Heart right ventricle (tissue), 16 donors: ENCODE data around the gene NDUFC1. TPM values are rescaled to one million over a fixed set of nuclear protein-coding genes. Genes with fewer than 3 reads are reported as not detected.

ENCODE experiments used
- ATAC-seq, 8 donors: fragments of 200-7000 bp; cut with Tn5 transposase; one replicate each; pipeline ENCODE4 v1.9.1; 2020; ENCODE audit warnings: mild to moderate bottlenecking in 8 of 8, moderate library complexity in 8 of 8, moderate number of reproducible peaks in 1 of 8
- DNase-seq, 2 donors: peaks; one replicate each; pipeline ENCODE4 v3.0.0-alpha.2; 2020
- H3K27ac ChIP-seq, 10 donors: fragments of 200-600 bp; sonication (generic) in 2 of 10; one replicate each; pipeline versions ENCODE4 v1.5.0 to v1.8.0; 2020 to 2022; ENCODE audit warnings: mild to moderate bottlenecking in 3 of 10
- H3K27me3 ChIP-seq, 7 donors: fragments of 200-600 bp; one replicate each; pipeline ENCODE4 v1.8.0; 2021 to 2022; ENCODE audit warnings: mild to moderate bottlenecking in 2 of 7
- H3K36me3 ChIP-seq, 9 donors: fragments of 200-600 bp; sonication (generic) in 1 of 9; one replicate each; pipeline versions ENCODE4 v1.5.0 to v1.8.0; 2020 to 2022; ENCODE audit warnings: mild to moderate bottlenecking in 2 of 9
- H3K4me1 ChIP-seq, 9 donors: fragments of 200-600 bp; sonication (generic) in 1 of 9; one replicate each; pipeline versions ENCODE4 v1.5.0 to v1.8.0; 2020 to 2022; ENCODE audit warnings: mild to moderate bottlenecking in 4 of 9
- H3K4me3 ChIP-seq, 10 donors: fragments of 200-600 bp; sonication (generic) in 2 of 10; one replicate each; pipeline versions ENCODE4 v1.5.0 to v1.8.0; 2020 to 2022; ENCODE audit warnings: mild to moderate bottlenecking in 7 of 10, moderate library complexity in 2 of 10
- H3K9me3 ChIP-seq, 11 donors: fragments of 200-600 bp in 10 of 11; sonication (generic) in 2 of 11; one replicate each; pipeline versions ENCODE4 v1.5.0 to v1.8.0; 2013 to 2022; ENCODE audit warnings: mild to moderate bottlenecking in 2 of 11, control low read depth in 1 of 11, moderate library complexity in 1 of 11
- CTCF ChIP-seq, 9 donors: fragments of 200-600 bp; sonication (generic) in 2 of 9; IDR thresholded peaks; one replicate each; pipeline versions ENCODE4 v1.5.0 to v1.8.0; 2021 to 2022; ENCODE audit warnings: antibody characterized with exemption in 9 of 9, mild to moderate bottlenecking in 5 of 9, moderate library complexity in 1 of 9
- WGBS, 2 donors: extraction: QIAGEN DNeasy Blood & Tissue Kit; methylation state at CpG; one replicate each; pipeline ENCODE4 v1.1.7; 2013; ENCODE audit warnings: inconsistent platforms in 1 of 2; 5-methylcytosine and 5-hydroxymethylcytosine counted together
- intact Hi-C, 10 donors: fragments of 100-400 bp; cut with DNase I; formaldehyde crosslinking; loops; one replicate each; pipeline versions ENCODE4 v1.11.1 to v1.14.2; 2022
- polyA plus RNA-seq, 2 donors: library from polyadenylated mRNA; stranded (reverse); fragments of 200-250 nt; gene quantifications; one replicate each; pipeline ENCODE4 v1.2.3, GENCODE V29; 2013
- total RNA-seq, 10 donors: library from RNA; stranded (reverse); fragmentation: NEBNext Ultra II Directional in 3 of 10; extraction: Animal tissue kit (Norgen Biotek cat#: 25700) in 3 of 10; gene quantifications; one replicate each; pipeline versions ENCODE4 v1.2.1 to v1.2.4, GENCODE V29; 2021 to 2023
- donor health status: Arrhythmogenic right ventricular cardiomyopathy.
- donor health status: ischemic (EF 13 %, LVEDD 7.1; RV severe dilation, severe dysfunction).
- donor health status: healthy with polysubstance abuse.
- donor health status: DM: no; HTN: yes; CAD: no.
- donor health status: DM: no; HTN: no; CAD: no.
- donor health status: ischemic (EF 25% LVEDD 6.9; RV normal size, moderate dysfunction).
- donor health status: ischemic (EF 25% LVEDD 5.7; RV mildly dilated, moderate dysfunction).
- donor health status: healthy.
- donor health status: DM: yes; HTN: yes; CAD: no.
- donor health status: Ischemic cardiomyopathy.
- donor health status: ischemic (EF 35%, LVEDD 5.7; RV mildly dilated, moderate dysfunction).
- donor health status: nonischemic (EF 11% LVEDD 7.7; RV severe dilation, severe dysfunction).
- donor health status: DM: yes; HTN: yes; CAD: no.
- donor health status: PGD.
- donor health status: ischemic (EF 29% LVEDD 5.4; RV normal size, mild dysfunction).
- donor health status: nonischemic (EF 23%, LVEDD 6.1; RV moderate dilation, normal function).

Gene NDUFC1
- total and polyA plus RNA-seq, 12 donors: 184 to 266 (median 210) TPM

GRCh38 chr4:139304920-139305319, 2.6 kb upstream of the NDUFC1 start:
- intact Hi-C loops: loop anchor here in 4 of 10 donors (5.0 kb wide), 3 partner anchors 128 to 223 kb away; partner anchors contain the start of genes ELF2 (in 1 of the 4) and RAB33B (in 1 of the 4)
- WGBS, 2 donors: 99 to 100% methylated on average over 2 of the region's 2 CpGs
- TF ChIP-seq CTCF (IDR thresholded peaks at IDR 0.05): no peak
- DNase-seq: no peak
- Histone ChIP-seq H3K27me3 (no peaks in the 10 kb centered on the region), H3K4me3 (no peak overlapping the region), H3K36me3 (peaks cover 0 to 24% (median 0%) of the 10 kb centered on the region in 9 donors), H3K4me1 (peaks cover 0 to 46% (median 24%) of the 10 kb centered on the region in 9 donors), H3K9me3 (peaks cover 0 to 5% (median 0%) of the 10 kb centered on the region in 11 donors), H3K27ac (no peak overlapping the region)
- no peak for ATAC-seq

DNA sequence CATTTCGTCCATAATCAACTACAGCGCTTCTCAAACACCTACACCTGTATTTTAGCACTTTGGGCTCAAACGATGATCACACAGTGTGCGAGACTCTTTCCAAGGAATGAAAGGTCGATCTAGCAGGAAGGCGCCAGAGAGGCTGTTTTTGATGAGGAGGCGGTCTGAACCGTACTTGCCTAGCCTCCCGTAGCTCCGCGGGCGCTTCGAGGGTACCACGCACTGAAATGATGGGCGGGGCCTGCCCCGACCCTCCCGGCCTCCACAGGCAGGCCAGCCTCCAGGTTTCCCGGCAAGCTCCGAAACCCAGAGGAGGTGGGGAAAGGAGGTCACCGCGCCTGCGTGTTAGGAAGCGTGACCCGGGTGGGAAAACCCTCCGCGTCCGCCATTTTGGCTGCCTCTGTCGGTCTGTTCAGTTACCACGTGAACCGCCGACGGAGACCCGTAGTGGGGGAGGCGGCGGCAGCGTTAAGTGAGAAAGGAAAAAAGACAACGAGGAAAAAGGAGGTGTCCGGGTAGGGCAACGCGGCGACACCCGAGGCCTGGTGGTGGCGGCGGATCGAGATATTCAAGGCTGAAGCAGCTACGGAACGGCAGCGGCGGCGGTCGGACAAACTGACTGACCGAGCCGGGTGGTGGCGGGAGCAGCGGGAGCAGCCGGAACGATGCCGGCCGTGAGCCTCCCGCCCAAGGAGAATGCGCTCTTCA, 1.0 kb downstream of the NDUFC1 start, which contains the start of gene NAA15:
Gene NAA15 (plus strand): TSS at position 393 of the 708 bp plus-strand sequence. CDS start 273 bp downstream, at position 666.
- H3K4me3 ChIP-seq: peak within 1 kb of the TSS; percentile 72 to 99 (median 84)
- intact Hi-C loops: loop anchor here in 6 of 10 donors (2.0 to 5.0 kb wide), 4 partner anchors 124 to 219 kb away; partner anchors contain the start of genes ELF2 (in 4 of the 6) and RAB33B (in 1 of the 6)
- peaks cover 0 to 5% (median 0%) of the 10 kb centered on the region in 11 donors for H3K9me3 ChIP-seq
- H3K4me1 ChIP-seq: peaks cover 0 to 67% (median 36%) of the 10 kb centered on the region in 9 donors
- TF ChIP-seq CTCF (IDR thresholded peaks at IDR 0.05): no peak
- WGBS, 2 donors: 0% methylated on average over 61 of the region's 61 CpGs
- ATAC-seq: peak; percentile 97 to 98 (median 98)
- DNase-seq: peak; percentile 98 to 99
- H3K36me3 ChIP-seq: peaks cover 0 to 14% (median 0%) of the 10 kb centered on the region in 9 donors
- no peaks in the 10 kb centered on the region for H3K27me3 ChIP-seq
- H3K27ac ChIP-seq: peak within 1 kb of the TSS; percentile 59 to 94 (median 90)

DNA sequence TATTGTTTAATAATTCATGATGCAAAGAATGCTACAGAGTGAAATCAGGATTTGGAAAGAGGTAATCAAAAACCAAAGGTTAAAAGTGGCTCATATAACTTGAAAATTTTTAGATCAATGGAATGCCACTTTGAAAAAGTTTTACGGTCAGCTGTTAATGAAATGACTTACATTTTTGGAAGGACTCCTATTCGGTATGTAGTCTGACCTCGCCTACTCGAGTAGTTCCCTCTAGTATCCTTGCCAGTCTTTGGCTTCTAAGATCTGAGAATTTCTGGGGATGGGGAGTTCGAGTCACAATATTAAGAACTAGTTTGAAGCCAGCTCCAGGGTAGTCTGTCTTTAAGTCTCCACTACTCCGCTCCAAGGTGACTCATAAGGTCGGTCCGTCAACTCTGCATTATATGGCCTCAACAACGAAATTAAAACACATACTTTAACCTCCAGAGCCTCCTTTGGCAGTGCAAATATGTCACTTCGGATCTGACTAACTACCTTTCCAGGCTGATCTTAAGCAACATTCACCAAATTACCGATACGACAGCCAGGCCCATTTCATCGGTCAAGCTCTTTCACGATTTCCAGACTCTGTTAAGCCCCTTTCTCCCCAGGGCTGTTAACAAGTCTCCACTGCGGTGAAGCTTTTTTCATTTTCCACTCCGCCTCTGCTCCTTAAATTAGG, 1.7 kb downstream of the NDUFC1 start:
- H3K27me3 ChIP-seq: no peaks in the 10 kb centered on the region
- peak overlapping the region; percentile 33 to 98 (median 83) for H3K4me3 ChIP-seq
- no peak for TF ChIP-seq CTCF (IDR thresholded peaks at IDR 0.05)
- peaks cover 0 to 5% (median 0%) of the 10 kb centered on the region in 11 donors for H3K9me3 ChIP-seq
- DNase-seq: no peak
- peaks cover 0 to 66% (median 36%) of the 10 kb centered on the region in 9 donors for H3K4me1 ChIP-seq
- intact Hi-C loops: loop anchor here in 6 of 10 donors (2.0 to 5.0 kb wide), 4 partner anchors 123 to 218 kb away; partner anchors contain the start of genes ELF2 (in 4 of the 6) and RAB33B (in 1 of the 6)
- H3K36me3 ChIP-seq: peaks cover 0 to 7% (median 0%) of the 10 kb centered on the region in 9 donors
- ATAC-seq: peak in 7 of 8 donors; percentile 0 to 19 (median 4)
- 7 to 9% methylated on average over 16 of the region's 16 CpGs for WGBS, 2 donors
- peak overlapping the region; percentile 59 to 94 (median 90) for H3K27ac ChIP-seq

DNA sequence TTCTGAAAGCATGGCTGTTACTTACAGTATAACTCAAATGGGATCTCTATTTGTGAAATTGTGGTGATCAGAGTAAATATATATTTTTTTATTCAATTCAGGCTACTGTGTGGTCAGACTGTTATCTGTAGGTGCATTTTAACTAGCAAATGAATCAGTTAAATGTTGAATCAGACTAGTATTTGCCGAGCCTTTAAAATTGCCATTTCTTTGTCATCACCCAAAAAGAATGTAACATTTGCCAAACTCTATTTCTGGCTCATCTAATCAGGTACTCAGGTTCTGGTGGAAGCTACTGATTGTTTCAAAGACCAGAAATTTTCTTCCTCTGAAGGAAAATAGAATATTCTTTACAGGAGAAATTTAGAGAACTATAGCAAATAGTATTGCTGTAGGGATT, 2.7 kb downstream of the NDUFC1 start:
- H3K27ac ChIP-seq: peak overlapping the region; percentile 59 to 94 (median 90)
- 33 to 47% methylated on average over 1 of the region's 1 CpG for WGBS, 2 donors
- no peak for ATAC-seq

More for the DNA sequence above, 2.7 kb downstream of the NDUFC1 start:
- peaks cover 0 to 1% (median 0%) of the 10 kb centered on the region in 9 donors for H3K36me3 ChIP-seq
- H3K9me3 ChIP-seq: no peaks in the 10 kb centered on the region
- peaks cover 0 to 70% (median 40%) of the 10 kb centered on the region in 9 donors for H3K4me1 ChIP-seq
- no peak for TF ChIP-seq CTCF (IDR thresholded peaks at IDR 0.05)
- no peaks in the 10 kb centered on the region for H3K27me3 ChIP-seq
- no peak for DNase-seq
- intact Hi-C loops: loop anchor here in 9 of 10 donors (5.0 to 10.0 kb wide), 10 partner anchors 67 to 267 kb away; partner anchors contain the start of gene ELF2 (in 1 of the 9)
- H3K4me3 ChIP-seq: peak overlapping the region; percentile 8 to 98 (median 83)
